Measurements from ENCODE around the gene OR4Q2. TPM values are rescaled to one million over a fixed set of nuclear protein-coding genes. Genes with fewer than 3 reads are reported as not detected.
"Not testable (repeated sequence)": the region's sequence is repeated elsewhere in the genome, so short reads cannot be mapped to it uniquely, and the experiment has no call there.

Gene OR4Q2
- total RNA-seq (2021) (not detected in 2 replicates), Bru-seq, nascent RNA (not detected), BruChase-seq, experiment 1, labeled RNA remaining after a 2-hour chase (not detected), BruChase-seq, experiment 2, labeled RNA remaining after a 6-hour chase (not detected)
- long read RNA-seq, result 0 reads

DNA sequence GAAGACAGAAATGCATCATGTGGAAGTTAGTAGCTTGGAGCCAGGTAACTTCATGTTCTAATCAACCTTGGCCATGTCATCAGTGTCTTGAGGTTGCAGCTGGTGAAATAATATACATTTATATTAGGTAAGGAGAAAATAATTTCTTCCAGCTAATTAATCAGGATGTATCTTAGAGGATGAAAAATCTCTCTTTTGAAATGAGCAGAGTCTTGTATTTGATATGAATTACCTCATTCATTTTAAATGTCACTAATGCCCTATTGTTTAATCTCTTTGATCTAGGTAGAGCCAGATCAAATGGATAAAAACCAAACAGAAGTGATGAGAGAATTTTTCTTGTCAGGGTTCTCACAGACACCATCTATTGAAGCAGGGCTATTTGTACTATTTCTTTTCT lies at the start of gene OR4Q2:
TSS of gene OR4Q2 (plus strand) at position 301 of the 400 bp plus-strand sequence.
- intact Hi-C loops (cut with micrococcal nuclease; ENCODE audit: unreplicated experiment), result no loop called here
- H3K27me3 ChIP-seq (ENCODE audit: insufficient read depth, low read depth), result no peaks in the 10 kb centered on the region
- CTCF ChIA-PET, result no interaction called here
- H3F3A ChIP-seq (ENCODE audit: insufficient read depth, low read depth), result no peaks in the 10 kb centered on the region
- POLR2A ChIA-PET (ENCODE audit: unreplicated experiment), result no interaction called here
- no peaks in the 10 kb centered on the region for H4K20me1 ChIP-seq (ENCODE audit: insufficient read depth)
- no peaks in the 10 kb centered on the region for H3K79me2 ChIP-seq (ENCODE audit: low read depth)
- H3K27ac ChIP-seq, result no peak within 1 kb of the TSS
- no TSS peak for BruUV-seq (replicated peaks)
- no peak within 1 kb of the TSS for H3K4me2 ChIP-seq
- DNase-seq, result no peak
- no peak within 1 kb of the TSS for H3K4me3 ChIP-seq
- no peaks in the 10 kb centered on the region for H3K36me3 ChIP-seq (ENCODE audit: low read depth)
- no peaks in the 10 kb centered on the region for H3K9me3 ChIP-seq (ENCODE audit: insufficient read depth, low read depth)
- H2AFZ ChIP-seq, result no peak within 1 kb of the TSS
- no peaks in the 10 kb centered on the region for H3K4me1 ChIP-seq (replicated peaks; ENCODE audit: insufficient read depth)
- no peaks in the 10 kb centered on the region for H3K9me2 ChIP-seq (ENCODE audit: insufficient read depth)
- TF ChIP-seq EZH2 (IDR thresholded peaks at IDR 0.05; ENCODE audit: low read depth) (no peak), CTCF (conservative IDR thresholded peaks at IDR 0.05) (no peak)

GRCh38 chr14:19969735-19970134 lies 32.2 kb upstream of the OR4Q2 start:
- H3K4me2 ChIP-seq; H3F3A ChIP-seq (ENCODE audit: insufficient read depth, low read depth); H3K9me3 ChIP-seq (ENCODE audit: insufficient read depth, low read depth); H3K4me1 ChIP-seq (replicated peaks; ENCODE audit: insufficient read depth); H3K27ac ChIP-seq; H3K79me2 ChIP-seq (ENCODE audit: low read depth); H3K36me3 ChIP-seq (ENCODE audit: low read depth); CTCF ChIA-PET; H3K4me3 ChIP-seq; H3K27me3 ChIP-seq (ENCODE audit: insufficient read depth, low read depth); intact Hi-C loops (cut with micrococcal nuclease; ENCODE audit: unreplicated experiment); H2AFZ ChIP-seq; POLR2A ChIA-PET (ENCODE audit: unreplicated experiment); H4K20me1 ChIP-seq (ENCODE audit: insufficient read depth); BruUV-seq (replicated peaks); DNase-seq; H3K9me2 ChIP-seq (ENCODE audit: insufficient read depth): not testable (repeated sequence)

DNA sequence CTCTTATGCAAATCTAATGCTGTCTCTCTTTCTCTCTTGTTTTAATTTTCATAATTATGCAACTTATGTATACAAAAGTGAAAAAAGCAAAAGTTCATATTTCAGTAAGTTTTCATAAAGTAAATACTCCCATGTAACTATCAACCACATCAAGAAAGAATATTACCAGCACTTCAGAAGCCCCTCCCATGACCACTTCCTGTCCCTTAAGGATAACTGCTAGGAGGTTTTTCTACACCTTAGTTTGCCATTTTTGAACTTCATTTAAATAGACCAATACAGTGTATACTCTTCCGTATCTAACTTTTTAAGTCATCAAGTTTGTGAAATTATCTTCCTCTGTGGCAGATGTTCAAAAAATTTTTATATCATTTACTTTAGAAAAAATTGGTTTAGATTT lies 27.1 kb upstream of the OR4Q2 start:
- Histone ChIP-seq H3F3A (ENCODE audit: insufficient read depth, low read depth) (no peaks in the 10 kb centered on the region), H2AFZ (no peak overlapping the region), H3K4me1 (replicated peaks; ENCODE audit: insufficient read depth) (no peaks in the 10 kb centered on the region), H3K9me3 (ENCODE audit: insufficient read depth, low read depth) (no peaks in the 10 kb centered on the region), H3K9me2 (ENCODE audit: insufficient read depth) (no peaks in the 10 kb centered on the region), H3K4me3 (no peak overlapping the region), H3K4me2 (no peak overlapping the region), H3K27ac (no peak overlapping the region), H3K79me2 (ENCODE audit: low read depth) (no peaks in the 10 kb centered on the region), H3K36me3 (ENCODE audit: low read depth) (no peaks in the 10 kb centered on the region), H3K27me3 (ENCODE audit: insufficient read depth, low read depth) (no peaks in the 10 kb centered on the region), H4K20me1 (ENCODE audit: insufficient read depth) (no peaks in the 10 kb centered on the region)
- intact Hi-C loops (cut with micrococcal nuclease; ENCODE audit: unreplicated experiment), result no loop called here
- no peak for TF ChIP-seq EZH2 (IDR thresholded peaks at IDR 0.05; ENCODE audit: low read depth)
- TF ChIP-seq CTCF (conservative IDR thresholded peaks at IDR 0.05), result no peak
- no TSS peak for BruUV-seq (replicated peaks)
- no peak for DNase-seq
- ChIA-PET POLR2A (ENCODE audit: unreplicated experiment) (no interaction called here), CTCF (no interaction called here)

DNA sequence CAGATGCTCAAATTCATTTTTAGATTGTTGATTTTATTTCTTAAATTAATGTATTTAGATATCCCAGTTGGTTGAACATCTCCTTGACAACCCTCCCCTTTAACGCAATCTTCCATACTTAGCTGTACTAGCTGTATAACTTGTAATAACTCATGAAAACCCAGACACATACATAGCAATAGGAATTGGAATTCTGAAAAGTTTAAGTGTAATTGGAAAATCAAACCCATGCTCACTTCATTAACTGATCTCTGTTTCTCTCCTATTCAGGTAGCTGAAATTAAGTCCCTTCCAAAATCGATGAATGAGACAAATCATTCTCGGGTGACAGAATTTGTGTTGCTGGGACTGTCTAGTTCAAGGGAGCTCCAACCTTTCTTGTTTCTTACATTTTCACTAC lies 26.7 kb upstream of the OR4Q2 start, which contains the start of gene OR4K15:
TSS of gene OR4K15 (plus strand) at position 301 of the 400 bp plus-strand sequence. CDS start at position 301, 0 bp downstream.
- ChIA-PET CTCF (no interaction called here), POLR2A (ENCODE audit: unreplicated experiment) (no interaction called here)
- Histone ChIP-seq H3K4me3 (no peak within 1 kb of the TSS), H2AFZ (no peak within 1 kb of the TSS), H3K27me3 (ENCODE audit: insufficient read depth, low read depth) (no peaks in the 10 kb centered on the region), H3K4me2 (no peak within 1 kb of the TSS), H3K4me1 (replicated peaks; ENCODE audit: insufficient read depth) (no peaks in the 10 kb centered on the region), H3K27ac (no peak within 1 kb of the TSS), H4K20me1 (ENCODE audit: insufficient read depth) (no peaks in the 10 kb centered on the region), H3K9me3 (ENCODE audit: insufficient read depth, low read depth) (no peaks in the 10 kb centered on the region), H3K79me2 (ENCODE audit: low read depth) (no peaks in the 10 kb centered on the region), H3F3A (ENCODE audit: insufficient read depth, low read depth) (no peaks in the 10 kb centered on the region), H3K36me3 (ENCODE audit: low read depth) (no peaks in the 10 kb centered on the region), H3K9me2 (ENCODE audit: insufficient read depth) (no peaks in the 10 kb centered on the region)
- intact Hi-C loops (cut with micrococcal nuclease; ENCODE audit: unreplicated experiment), result no loop called here
- no peak for TF ChIP-seq EZH2 (IDR thresholded peaks at IDR 0.05; ENCODE audit: low read depth)
- BruUV-seq (replicated peaks), result no TSS peak
- no peak for DNase-seq

All from PC-9 (cell line).